Measurements from ENCODE around the gene NT5M. TPM values are rescaled to one million over a fixed set of nuclear protein-coding genes. Genes with fewer than 3 reads are reported as not detected.

Gene NT5M
- total RNA-seq, 2 donors from 2014 or later: 0.92 TPM; not detected in 1

DNA sequence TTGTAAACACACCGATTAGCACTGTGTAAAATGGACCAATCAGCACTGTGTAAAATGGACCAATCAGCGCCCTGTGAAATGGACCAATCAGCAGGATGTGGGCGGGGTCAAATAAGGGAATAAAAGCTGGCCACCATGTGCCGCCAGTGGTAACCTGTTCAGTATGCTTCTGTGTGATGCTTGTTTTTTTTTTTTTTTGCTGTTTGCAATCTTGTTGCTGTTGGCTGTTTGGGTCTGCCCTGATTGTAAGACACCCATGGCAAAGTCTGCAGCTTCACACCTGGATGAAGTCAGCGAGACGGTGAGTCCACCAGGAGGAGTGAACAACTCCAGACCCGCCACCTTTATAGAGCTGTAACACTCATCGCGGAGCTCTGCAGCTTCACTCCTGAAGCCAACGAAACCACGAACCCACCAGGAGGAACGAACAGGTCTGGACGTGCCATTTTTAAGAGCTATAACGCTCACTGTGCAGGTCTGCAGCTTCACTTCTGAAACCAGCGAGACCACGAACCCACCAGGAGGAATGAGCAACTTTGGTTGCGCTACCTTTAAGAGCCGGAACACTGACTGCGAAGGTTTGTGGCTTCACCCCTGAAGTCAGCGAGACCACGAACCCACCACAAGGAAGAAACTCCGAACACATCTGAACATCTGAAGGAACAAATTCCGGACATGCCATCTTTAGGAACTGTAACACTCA is 88.6 kb downstream of the NT5M start:
- TF ChIP-seq, protein P1, sequence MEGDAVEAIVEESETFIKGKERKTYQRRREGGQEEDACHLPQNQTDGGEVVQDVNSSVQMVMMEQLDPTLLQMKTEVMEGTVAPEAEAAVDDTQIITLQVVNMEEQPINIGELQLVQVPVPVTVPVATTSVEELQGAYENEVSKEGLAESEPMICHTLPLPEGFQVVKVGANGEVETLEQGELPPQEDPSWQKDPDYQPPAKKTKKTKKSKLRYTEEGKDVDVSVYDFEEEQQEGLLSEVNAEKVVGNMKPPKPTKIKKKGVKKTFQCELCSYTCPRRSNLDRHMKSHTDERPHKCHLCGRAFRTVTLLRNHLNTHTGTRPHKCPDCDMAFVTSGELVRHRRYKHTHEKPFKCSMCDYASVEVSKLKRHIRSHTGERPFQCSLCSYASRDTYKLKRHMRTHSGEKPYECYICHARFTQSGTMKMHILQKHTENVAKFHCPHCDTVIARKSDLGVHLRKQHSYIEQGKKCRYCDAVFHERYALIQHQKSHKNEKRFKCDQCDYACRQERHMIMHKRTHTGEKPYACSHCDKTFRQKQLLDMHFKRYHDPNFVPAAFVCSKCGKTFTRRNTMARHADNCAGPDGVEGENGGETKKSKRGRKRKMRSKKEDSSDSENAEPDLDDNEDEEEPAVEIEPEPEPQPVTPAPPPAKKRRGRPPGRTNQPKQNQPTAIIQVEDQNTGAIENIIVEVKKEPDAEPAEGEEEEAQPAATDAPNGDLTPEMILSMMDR (IDR thresholded peaks at IDR 0.05): no peak
- Histone ChIP-seq H3K4me3 (no peak overlapping the region), H3K27ac (no peak overlapping the region), H3K27me3 (replicated peaks; ENCODE audit: insufficient read depth) (no peaks in the 10 kb centered on the region), H3K9me3 (no peaks in the 10 kb centered on the region), H3K36me3 (no peaks in the 10 kb centered on the region), H3K4me1 (ENCODE audit: control insufficient read depth in 1 of 2, low read depth in 2 of 2) (no peaks in the 10 kb centered on the region)
- DNase-seq (ENCODE audit: low spot score): no peak
- ATAC-seq (ENCODE audit: insufficient number of reproducible peaks, low FRiP score, low read depth): no peak

DNA sequence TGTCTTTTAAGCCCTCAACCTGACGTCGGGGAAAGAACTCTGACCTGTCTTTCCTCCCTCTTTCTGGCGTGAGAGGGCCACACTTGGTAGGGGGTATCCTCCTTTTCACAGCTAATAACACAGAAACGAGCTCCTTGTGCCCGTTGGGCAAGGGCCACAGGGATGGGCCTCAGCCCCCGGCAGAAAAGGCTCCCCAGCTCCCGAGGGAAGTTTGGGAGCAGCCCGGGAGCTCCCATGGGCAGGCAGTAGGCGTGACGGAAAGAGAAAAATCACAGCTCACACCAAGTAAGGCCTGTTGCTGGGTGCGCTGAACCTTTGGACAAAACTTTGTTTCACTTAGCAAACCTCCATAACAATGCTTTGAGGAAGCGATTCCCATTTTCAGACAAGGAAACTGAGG is 90.8 kb downstream of the NT5M start:
- no peaks in the 10 kb centered on the region for H3K27me3 ChIP-seq (replicated peaks; ENCODE audit: insufficient read depth)
- H3K36me3 ChIP-seq: no peaks in the 10 kb centered on the region
- no peaks in the 10 kb centered on the region for H3K9me3 ChIP-seq
- H3K4me3 ChIP-seq: no peak overlapping the region
- no peak for DNase-seq (ENCODE audit: low spot score)
- H3K4me1 ChIP-seq (ENCODE audit: control insufficient read depth in 1 of 2, low read depth in 2 of 2): no peaks in the 10 kb centered on the region
- ATAC-seq (ENCODE audit: insufficient number of reproducible peaks, low FRiP score, low read depth): no peak
- no peak overlapping the region for H3K27ac ChIP-seq
- TF ChIP-seq, protein P1 (IDR thresholded peaks at IDR 0.05): no peak

DNA sequence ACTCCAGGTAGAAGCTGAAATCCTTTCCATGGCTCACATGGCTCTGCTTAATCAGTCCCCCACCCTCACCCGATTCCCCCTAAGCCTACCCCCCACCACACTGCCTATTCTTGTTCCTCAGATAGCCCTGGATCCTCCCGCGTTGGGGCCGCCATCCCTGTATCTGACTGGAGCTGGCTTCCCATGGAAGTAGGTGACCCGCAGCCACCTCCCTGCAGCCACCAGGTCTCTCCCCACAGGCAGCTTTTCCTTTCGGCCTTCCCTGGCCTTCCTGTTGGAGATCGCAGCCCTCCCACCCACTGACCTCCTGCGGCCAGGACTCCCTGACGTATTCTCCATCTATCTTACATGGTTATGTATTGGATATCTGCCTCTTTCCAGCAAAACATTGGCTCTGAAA is 91.3 kb downstream of the NT5M start:
- no peak overlapping the region for H3K4me3 ChIP-seq
- TF ChIP-seq, protein P1 (IDR thresholded peaks at IDR 0.05): no peak
- ATAC-seq (ENCODE audit: insufficient number of reproducible peaks, low FRiP score, low read depth) (no peak), DNase-seq (ENCODE audit: low spot score) (no peak)
- H3K4me1 ChIP-seq (ENCODE audit: control insufficient read depth in 1 of 2, low read depth in 2 of 2): no peaks in the 10 kb centered on the region
- no peak overlapping the region for H3K27ac ChIP-seq
- H3K9me3 ChIP-seq: no peaks in the 10 kb centered on the region
- no peaks in the 10 kb centered on the region for H3K36me3 ChIP-seq
- H3K27me3 ChIP-seq (replicated peaks; ENCODE audit: insufficient read depth): no peaks in the 10 kb centered on the region

GRCh38 chr17:17395246-17395802 is 92.2 kb downstream of the NT5M start:
- Histone ChIP-seq H3K27ac (no peak overlapping the region), H3K4me1 (ENCODE audit: control insufficient read depth in 1 of 2, low read depth in 2 of 2) (no peaks in the 10 kb centered on the region), H3K4me3 (no peak overlapping the region), H3K36me3 (no peaks in the 10 kb centered on the region), H3K27me3 (replicated peaks; ENCODE audit: insufficient read depth) (no peaks in the 10 kb centered on the region), H3K9me3 (no peaks in the 10 kb centered on the region)
- no peak for ATAC-seq (ENCODE audit: insufficient number of reproducible peaks, low FRiP score, low read depth)
- TF ChIP-seq, protein P1 (IDR thresholded peaks at IDR 0.05): no peak
- no peak for DNase-seq (ENCODE audit: low spot score)

DNA sequence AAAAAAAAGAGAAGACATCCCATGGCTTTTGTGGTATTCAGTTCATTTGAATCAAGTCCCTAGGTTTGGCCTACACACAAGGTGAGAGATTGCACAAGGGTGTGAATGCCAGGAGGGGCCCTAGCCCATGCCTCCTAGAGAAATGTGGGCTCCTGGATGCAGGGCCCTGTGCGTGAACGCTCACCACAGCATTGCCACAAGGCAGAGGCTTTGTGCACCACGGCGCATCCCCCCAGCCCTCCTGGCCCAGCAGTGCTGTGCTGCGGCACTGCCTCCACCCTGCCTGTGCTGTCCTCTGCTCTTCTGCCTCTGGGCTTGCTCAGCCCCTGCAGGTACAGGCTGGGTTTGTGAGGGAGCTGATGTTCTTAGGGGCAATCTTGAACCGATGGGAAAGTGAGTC is 92.7 kb downstream of the NT5M start:
- Histone ChIP-seq H3K27ac (no peak overlapping the region), H3K36me3 (no peaks in the 10 kb centered on the region), H3K4me1 (ENCODE audit: control insufficient read depth in 1 of 2, low read depth in 2 of 2) (no peaks in the 10 kb centered on the region), H3K4me3 (no peak overlapping the region), H3K9me3 (no peaks in the 10 kb centered on the region), H3K27me3 (replicated peaks; ENCODE audit: insufficient read depth) (no peaks in the 10 kb centered on the region)
- DNase-seq (ENCODE audit: low spot score): no peak
- ATAC-seq (ENCODE audit: insufficient number of reproducible peaks, low FRiP score, low read depth): no peak
- TF ChIP-seq, protein P1 (IDR thresholded peaks at IDR 0.05): no peak

Other genes with a start within 250 kb of the NT5M start
- 1 to 10 TPM in 1 of 2 donors, under 1 TPM in 1; 0.68 to 5.5 TPM for gene PLD6, start 97.0 kb upstream of the NT5M start, total RNA-seq
- 100 to 1,000 TPM in 1 of 2 donors, 10 to 100 TPM in 1; 64.3 to 123 TPM for gene FLCN, start 66.2 kb upstream of the NT5M start, total RNA-seq
- 10 to 100 TPM; 45.4 to 49.8 TPM for gene COPS3, start 22.1 kb upstream of the NT5M start, total RNA-seq
- gene MED9, start 173.6 kb downstream of the NT5M start, total RNA-seq: 10 to 100 TPM in 1 of 2 donors, 1 to 10 TPM in 1; 6.6 to 15.2 TPM
- gene RASD1, start 193.0 kb downstream of the NT5M start, total RNA-seq: 10 to 100 TPM; 23.0 to 28.9 TPM

Data from thoracic aorta (tissue), 2 donors.